Measurements from ENCODE around the gene MAST1. TPM values are rescaled to one million over a fixed set of nuclear protein-coding genes. Genes with fewer than 3 reads are reported as not detected.

MAST1 gene
- total and polyA plus RNA-seq, 10 donors: 0.12 to 0.65 (median 0.32) TPM; not detected in 2

GRCh38 chr19:12789904-12790619 is 48.3 kb upstream of the MAST1 start:
- Histone ChIP-seq H3K9me3 (no peaks in the 10 kb centered on the region), H3K27ac (peak overlapping the region; percentile 97 to 100 (median 100)), H3K36me3 (no peaks in the 10 kb centered on the region), H3K4me1 (peaks cover 43 to 77% (median 67%) of the 10 kb centered on the region in 6 donors), H3K4me3 (peak overlapping the region; percentile 72 to 96 (median 88)), H3K27me3 (replicated peaks in 1 of 7) (peaks cover 0 to 5% (median 0%) of the 10 kb centered on the region in 7 donors)
- DNase-seq: peak; percentile 100
- TF ChIP-seq CTCF (IDR thresholded peaks at IDR 0.05 in 8 of 11, conservative IDR thresholded peaks at IDR 0.05 in 3 of 11) (peak in 3 of 11 experiments; percentile 15 to 46 (median 38)), POLR2A (IDR thresholded peaks at IDR 0.05) (peak; percentile 46 to 79 (median 69)), POLR2AphosphoS5 (IDR thresholded peaks at IDR 0.05) (peak; percentile 95 to 99 (median 96))
- 0 to 1% (median 1%) methylated on average over 15 to 56 of the region's 56 CpGs for WGBS, 5 donors
- intact Hi-C loops (cut with DNase I; ENCODE audit: low total_unique reads): no loop called here

GRCh38 chr19:12790628-12791344 is 47.5 kb upstream of the MAST1 start:
- no peaks in the 10 kb centered on the region for H3K36me3 ChIP-seq
- no peaks in the 10 kb centered on the region for H3K9me3 ChIP-seq
- peak overlapping the region; percentile 72 to 96 (median 88) for H3K4me3 ChIP-seq
- intact Hi-C loops (cut with DNase I; ENCODE audit: low total_unique reads): no loop called here
- peaks cover 36 to 77% (median 67%) of the 10 kb centered on the region in 6 donors for H3K4me1 ChIP-seq
- H3K27ac ChIP-seq: peak overlapping the region; percentile 97 to 100 (median 100)
- DNase-seq: no peak
- WGBS, 5 donors: 1 to 2% (median 2%) methylated on average over 13 to 22 of the region's 22 CpGs
- H3K27me3 ChIP-seq (replicated peaks in 1 of 7): peaks cover 0 to 5% (median 0%) of the 10 kb centered on the region in 7 donors
- TF ChIP-seq POLR2AphosphoS5 (IDR thresholded peaks at IDR 0.05): no peak
- no peak for TF ChIP-seq CTCF (IDR thresholded peaks at IDR 0.05 in 8 of 11, conservative IDR thresholded peaks at IDR 0.05 in 3 of 11)
- TF ChIP-seq POLR2A (IDR thresholded peaks at IDR 0.05): no peak

- DNase-seq: peak; percentile 100
- TF ChIP-seq POLR2A (IDR thresholded peaks at IDR 0.05) (peak; percentile 100), POLR2AphosphoS5 (IDR thresholded peaks at IDR 0.05) (peak; percentile 100), CTCF (IDR thresholded peaks at IDR 0.05 in 8 of 11, conservative IDR thresholded peaks at IDR 0.05 in 3 of 11) (peak in 5 of 11 experiments; percentile 4 to 26 (median 13))
- H3K27ac ChIP-seq: peak within 1 kb of the TSS; percentile 97 to 100 (median 100)
- intact Hi-C loops (cut with DNase I; ENCODE audit: low total_unique reads): no loop called here
- H3K4me1 ChIP-seq: peaks cover 34 to 77% (median 67%) of the 10 kb centered on the region in 6 donors
- peak within 1 kb of the TSS; percentile 72 to 96 (median 88) for H3K4me3 ChIP-seq
- no peaks in the 10 kb centered on the region for H3K9me3 ChIP-seq
- WGBS, 5 donors: 0 to 1% (median 0%) methylated on average over 14 to 73 of the region's 73 CpGs
- no peaks in the 10 kb centered on the region for H3K36me3 ChIP-seq
- peaks cover 0 to 5% (median 0%) of the 10 kb centered on the region in 7 donors for H3K27me3 ChIP-seq (replicated peaks in 1 of 7)
Observed at GRCh38 chr19:12791345-12792050, 46.8 kb upstream of the MAST1 start, which contains the start of gene JUNB. Gene JUNB, plus strand, starts transcription at chr19:12791486. Its CDS starts 286 bp downstream, at chr19:12791772.

Measured in spleen (tissue), 11 donors.